Measurements from ENCODE around the gene C16orf82.

C16orf82 gene

DNA sequence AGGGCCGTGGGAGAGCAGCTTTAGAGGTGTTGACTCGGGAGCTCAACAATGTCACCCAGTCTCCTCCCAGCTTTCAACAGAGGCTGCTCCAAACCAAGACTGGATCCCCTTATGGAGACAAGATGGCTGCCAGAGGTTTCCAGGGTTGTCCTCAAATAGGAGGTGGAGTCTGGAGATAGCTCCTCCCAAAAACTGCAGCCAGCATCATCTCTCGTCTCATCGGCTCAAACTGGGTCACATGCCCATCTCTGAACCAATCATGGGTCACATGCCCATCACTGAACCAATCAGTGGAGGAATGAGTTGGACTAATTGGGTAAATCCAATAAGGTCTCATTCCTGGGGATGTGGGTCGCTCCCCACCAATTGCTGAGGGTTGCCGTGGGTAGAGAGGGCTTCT, 41.1 kb upstream of the C16orf82 start:
- Histone ChIP-seq H3K27me3 (ENCODE audit: control insufficient read depth, low read length) (no peaks in the 10 kb centered on the region), H3K27ac (ENCODE audit: low read depth, low read length) (no peak overlapping the region), H4K20me1 (ENCODE audit: control insufficient read depth, insufficient read depth, low read depth, low read length) (no peaks in the 10 kb centered on the region), H3K4me3 (ENCODE audit: low read length) (no peak overlapping the region), H3K9me2 (replicated peaks; ENCODE audit: control insufficient read depth, low read length) (no peaks in the 10 kb centered on the region), H3K36me3 (ENCODE audit: control insufficient read depth, low read length) (no peaks in the 10 kb centered on the region), H3F3A (ENCODE audit: control insufficient read depth, insufficient read depth) (no peaks in the 10 kb centered on the region), H3K4me2 (ENCODE audit: low read length) (no peak overlapping the region), H3K79me2 (ENCODE audit: control insufficient read depth, low read length) (no peaks in the 10 kb centered on the region), H3K9me3 (ENCODE audit: control insufficient read depth, insufficient read depth, low read length) (no peaks in the 10 kb centered on the region), H3K4me1 (ENCODE audit: control insufficient read depth, low read length) (no peaks in the 10 kb centered on the region)
- no peak for TF ChIP-seq EZH2phosphoT487 (IDR thresholded peaks at IDR 0.05; ENCODE audit: borderline replicate concordance, low read length)

DNA sequence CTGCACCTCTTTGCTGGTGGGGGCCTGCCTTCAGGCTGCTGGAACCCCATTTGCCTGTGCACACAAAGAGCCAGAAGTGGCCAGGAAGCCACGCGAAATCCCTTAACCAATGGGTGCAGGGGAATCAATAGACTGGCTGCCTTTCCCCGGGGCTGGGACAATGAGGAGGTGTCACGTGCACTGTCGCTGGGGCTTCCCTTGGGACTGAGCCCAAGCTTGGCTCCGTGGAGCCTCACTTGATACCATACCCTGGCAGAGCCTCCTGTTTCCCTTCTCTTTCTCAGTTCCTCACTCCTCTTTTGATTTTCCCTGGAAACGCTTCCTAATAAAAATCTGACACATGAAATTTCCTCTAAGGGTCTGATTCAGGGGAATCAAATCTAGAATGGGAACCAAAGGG, 38.8 kb upstream of the C16orf82 start:
- Histone ChIP-seq H3K27ac (ENCODE audit: low read depth, low read length) (no peak overlapping the region), H3K36me3 (ENCODE audit: control insufficient read depth, low read length) (no peaks in the 10 kb centered on the region), H4K20me1 (ENCODE audit: control insufficient read depth, insufficient read depth, low read depth, low read length) (no peaks in the 10 kb centered on the region), H3K9me3 (ENCODE audit: control insufficient read depth, insufficient read depth, low read length) (no peaks in the 10 kb centered on the region), H3K79me2 (ENCODE audit: control insufficient read depth, low read length) (no peaks in the 10 kb centered on the region), H3F3A (ENCODE audit: control insufficient read depth, insufficient read depth) (no peaks in the 10 kb centered on the region), H3K4me2 (ENCODE audit: low read length) (no peak overlapping the region), H3K4me3 (ENCODE audit: low read length) (no peak overlapping the region), H3K4me1 (ENCODE audit: control insufficient read depth, low read length) (no peaks in the 10 kb centered on the region), H3K27me3 (ENCODE audit: control insufficient read depth, low read length) (no peaks in the 10 kb centered on the region), H3K9me2 (replicated peaks; ENCODE audit: control insufficient read depth, low read length) (no peaks in the 10 kb centered on the region)
- TF ChIP-seq EZH2phosphoT487 (IDR thresholded peaks at IDR 0.05; ENCODE audit: borderline replicate concordance, low read length): no peak
- TF ChIP-seq, protein P1, sequence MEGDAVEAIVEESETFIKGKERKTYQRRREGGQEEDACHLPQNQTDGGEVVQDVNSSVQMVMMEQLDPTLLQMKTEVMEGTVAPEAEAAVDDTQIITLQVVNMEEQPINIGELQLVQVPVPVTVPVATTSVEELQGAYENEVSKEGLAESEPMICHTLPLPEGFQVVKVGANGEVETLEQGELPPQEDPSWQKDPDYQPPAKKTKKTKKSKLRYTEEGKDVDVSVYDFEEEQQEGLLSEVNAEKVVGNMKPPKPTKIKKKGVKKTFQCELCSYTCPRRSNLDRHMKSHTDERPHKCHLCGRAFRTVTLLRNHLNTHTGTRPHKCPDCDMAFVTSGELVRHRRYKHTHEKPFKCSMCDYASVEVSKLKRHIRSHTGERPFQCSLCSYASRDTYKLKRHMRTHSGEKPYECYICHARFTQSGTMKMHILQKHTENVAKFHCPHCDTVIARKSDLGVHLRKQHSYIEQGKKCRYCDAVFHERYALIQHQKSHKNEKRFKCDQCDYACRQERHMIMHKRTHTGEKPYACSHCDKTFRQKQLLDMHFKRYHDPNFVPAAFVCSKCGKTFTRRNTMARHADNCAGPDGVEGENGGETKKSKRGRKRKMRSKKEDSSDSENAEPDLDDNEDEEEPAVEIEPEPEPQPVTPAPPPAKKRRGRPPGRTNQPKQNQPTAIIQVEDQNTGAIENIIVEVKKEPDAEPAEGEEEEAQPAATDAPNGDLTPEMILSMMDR (IDR thresholded peaks at IDR 0.05; ENCODE audit: low read depth, low read length, poor library complexity, severe bottlenecking): no peak

DNA sequence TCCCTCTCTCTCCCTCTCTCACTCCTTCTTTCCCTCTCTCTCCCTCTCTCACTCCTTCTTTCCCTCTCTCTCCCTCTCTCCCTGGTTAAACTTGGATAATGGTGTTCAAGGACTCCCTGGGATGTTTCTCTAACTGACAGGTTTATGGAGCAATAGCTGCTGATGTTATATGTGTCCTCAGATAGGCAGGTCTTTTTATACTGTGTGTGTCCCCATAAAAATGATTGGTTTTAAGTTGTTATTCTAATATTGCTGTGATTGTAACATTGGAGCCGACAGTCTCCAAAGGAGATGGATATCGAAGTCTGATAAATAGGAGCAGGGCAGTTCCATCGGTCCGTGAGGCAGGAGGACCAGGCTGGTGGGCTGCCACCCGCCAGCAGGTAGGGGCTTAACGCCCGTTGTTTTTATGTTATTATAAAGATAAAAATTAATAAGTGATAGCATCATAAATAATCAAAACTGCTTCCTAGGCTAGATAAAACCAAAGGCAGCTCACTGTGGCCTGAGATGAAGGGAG, 38.1 kb upstream of the C16orf82 start:
- Histone ChIP-seq H3K27me3 (ENCODE audit: control insufficient read depth, low read length) (no peaks in the 10 kb centered on the region), H3K9me3 (ENCODE audit: control insufficient read depth, insufficient read depth, low read length) (no peaks in the 10 kb centered on the region), H3K4me3 (ENCODE audit: low read length) (no peak overlapping the region), H3F3A (ENCODE audit: control insufficient read depth, insufficient read depth) (no peaks in the 10 kb centered on the region), H3K79me2 (ENCODE audit: control insufficient read depth, low read length) (no peaks in the 10 kb centered on the region), H3K4me1 (ENCODE audit: control insufficient read depth, low read length) (no peaks in the 10 kb centered on the region), H3K27ac (ENCODE audit: low read depth, low read length) (no peak overlapping the region), H3K9me2 (replicated peaks; ENCODE audit: control insufficient read depth, low read length) (no peaks in the 10 kb centered on the region), H4K20me1 (ENCODE audit: control insufficient read depth, insufficient read depth, low read depth, low read length) (no peaks in the 10 kb centered on the region), H3K4me2 (ENCODE audit: low read length) (no peak overlapping the region), H3K36me3 (ENCODE audit: control insufficient read depth, low read length) (no peaks in the 10 kb centered on the region)
- TF ChIP-seq EZH2phosphoT487 (IDR thresholded peaks at IDR 0.05; ENCODE audit: borderline replicate concordance, low read length): no peak
- TF ChIP-seq, protein P1 (IDR thresholded peaks at IDR 0.05; ENCODE audit: low read depth, low read length, poor library complexity, severe bottlenecking): no peak

DNA sequence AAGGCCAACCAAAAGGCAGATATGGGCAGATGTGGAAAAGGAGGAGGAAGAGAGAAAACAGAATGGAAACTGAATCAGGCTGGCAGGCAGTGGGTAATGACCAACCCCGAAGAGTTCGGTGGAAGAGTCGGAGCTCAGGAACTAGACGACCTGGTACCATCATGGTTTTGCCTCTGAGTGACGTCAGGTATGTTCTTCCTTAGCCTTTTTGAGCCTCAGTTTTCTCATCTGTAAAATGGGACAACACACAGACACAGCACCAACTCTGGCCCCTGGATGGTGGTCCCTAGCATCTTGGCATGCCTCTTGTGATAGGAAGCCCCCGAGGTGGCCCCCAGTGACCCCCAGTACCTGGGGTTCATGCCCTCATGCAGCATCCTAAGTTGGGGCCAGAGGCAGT, 37.2 kb upstream of the C16orf82 start:
- H4K20me1 ChIP-seq (ENCODE audit: control insufficient read depth, insufficient read depth, low read depth, low read length): no peaks in the 10 kb centered on the region
- no peaks in the 10 kb centered on the region for H3K9me2 ChIP-seq (replicated peaks; ENCODE audit: control insufficient read depth, low read length)
- no peaks in the 10 kb centered on the region for H3K9me3 ChIP-seq (ENCODE audit: control insufficient read depth, insufficient read depth, low read length)
- no peak overlapping the region for H3K4me3 ChIP-seq (ENCODE audit: low read length)
- H3K27ac ChIP-seq (ENCODE audit: low read depth, low read length): no peak overlapping the region
- no peaks in the 10 kb centered on the region for H3F3A ChIP-seq (ENCODE audit: control insufficient read depth, insufficient read depth)
- H3K36me3 ChIP-seq (ENCODE audit: control insufficient read depth, low read length): no peaks in the 10 kb centered on the region
- no peak for TF ChIP-seq EZH2phosphoT487 (IDR thresholded peaks at IDR 0.05; ENCODE audit: borderline replicate concordance, low read length)
- TF ChIP-seq, protein P1 (IDR thresholded peaks at IDR 0.05; ENCODE audit: low read depth, low read length, poor library complexity, severe bottlenecking): no peak
- H3K4me2 ChIP-seq (ENCODE audit: low read length): no peak overlapping the region
- no peaks in the 10 kb centered on the region for H3K79me2 ChIP-seq (ENCODE audit: control insufficient read depth, low read length)
- H3K27me3 ChIP-seq (ENCODE audit: control insufficient read depth, low read length): no peaks in the 10 kb centered on the region; the same call in 1 of the 2 replicates
- H3K4me1 ChIP-seq (ENCODE audit: control insufficient read depth, low read length): no peaks in the 10 kb centered on the region

All from DOHH2 (cell line).